GM18505 (cell line): ENCODE measurements around the gene ATP10D.
"Not testable (repeated sequence)": the region's sequence is repeated elsewhere in the genome, so short reads cannot be mapped to it uniquely, and the experiment has no call there.

ENCODE experiments used
- ATAC-seq: cut with Tn5 transposase; IDR thresholded peaks from one replicate; pipeline ENCODE4 v1.9.1; 2021; ENCODE audit not compliant: unreplicated experiment
- POLR2A ChIP-seq: IDR thresholded peaks from 4 replicates; pipeline ENCODE4 v1.6.1; 2011; ENCODE audit warnings: borderline replicate concordance; ENCODE audit not compliant: insufficient read depth, insufficient read length; ENCODE audit errors: extremely low read depth

ATP10D gene

GRCh38 chr4:47500776-47501175 is 15.7 kb downstream of the ATP10D start:
- no peak for TF ChIP-seq POLR2A
- no peak for ATAC-seq

GRCh38 chr4:47505147-47505546 is 20.1 kb downstream of the ATP10D start:
- no peak for TF ChIP-seq POLR2A
- ATAC-seq: no peak

GRCh38 chr4:47505666-47506065 is 20.6 kb downstream of the ATP10D start:
- no peak for TF ChIP-seq POLR2A
- ATAC-seq: no peak

- TF ChIP-seq POLR2A: no peak
- ATAC-seq: peak; percentile 97
These were observed 25.6 kb downstream of the ATP10D start for GRCh38 chr4:47510506-47511143.

GRCh38 chr4:47513461-47513860 is 28.4 kb downstream of the ATP10D start:
- ATAC-seq: no peak
- TF ChIP-seq POLR2A: no peak

GRCh38 chr4:47519239-47519883 is 34.3 kb downstream of the ATP10D start:
- no peak for TF ChIP-seq POLR2A
- ATAC-seq: peak; percentile 100

- ATAC-seq: no peak
- TF ChIP-seq POLR2A: no peak
These were observed 40.2 kb downstream of the ATP10D start for GRCh38 chr4:47525154-47525819.

- no peak for TF ChIP-seq POLR2A
- no peak for ATAC-seq
These were observed 41.2 kb downstream of the ATP10D start for GRCh38 chr4:47526281-47526680.

GRCh38 chr4:47528646-47529045 is 43.6 kb downstream of the ATP10D start:
- ATAC-seq: not testable (repeated sequence)

- ATAC-seq: no peak
- TF ChIP-seq POLR2A: no peak
These were observed 45.7 kb downstream of the ATP10D start for GRCh38 chr4:47530801-47531200.

- TF ChIP-seq POLR2A: no peak
- ATAC-seq: peak; percentile 99
These were observed 46.3 kb downstream of the ATP10D start for GRCh38 chr4:47531241-47531953.

GRCh38 chr4:47531954-47532321 is 46.9 kb downstream of the ATP10D start:
- no peak for ATAC-seq
- TF ChIP-seq POLR2A: no peak

- no peak for ATAC-seq
- no peak for TF ChIP-seq POLR2A
These were observed 47.6 kb downstream of the ATP10D start for GRCh38 chr4:47532658-47533057.

- no peak for TF ChIP-seq POLR2A
- ATAC-seq: no peak
These were observed 48.7 kb downstream of the ATP10D start for GRCh38 chr4:47533689-47534347.

GRCh38 chr4:47534772-47535171 is 49.7 kb downstream of the ATP10D start:
- ATAC-seq: no peak
- TF ChIP-seq POLR2A: no peak
